Measurements from ENCODE around the gene CCDC61. TPM values are rescaled to one million over a fixed set of nuclear protein-coding genes. Genes with fewer than 3 reads are reported as not detected.

CCDC61 gene
- total RNA-seq, 4 donors from 2014 or later = 7.2 to 14.4 (median 10.4) TPM

- intact Hi-C loops (cut with DNase I; ENCODE audit: low total_unique reads) = no loop called here
- TF ChIP-seq POLR2A (IDR thresholded peaks at IDR 0.05) = no peak
- TF ChIP-seq CTCF (IDR thresholded peaks at IDR 0.05) = no peak
- DNase-seq (ENCODE audit: low spot score in 2 of 2) = no peak
- no peak overlapping the region for H3K4me3 ChIP-seq (ENCODE audit: low read depth, poor library complexity, severe bottlenecking)
- 81 to 86% methylated on average over 15 of the region's 15 CpGs for WGBS, 2 donors
Measured at GRCh38 chr19:45962021-45962420, 33.2 kb upstream of the CCDC61 start.

GRCh38 chr19:45967246-45967645 lies 28.0 kb upstream of the CCDC61 start:
- TF ChIP-seq CTCF (IDR thresholded peaks at IDR 0.05) = no peak
- TF ChIP-seq POLR2A (IDR thresholded peaks at IDR 0.05) = no peak
- 62 to 69% methylated on average over 7 of the region's 7 CpGs for WGBS, 2 donors
- intact Hi-C loops (cut with DNase I; ENCODE audit: low total_unique reads) = no loop called here

GRCh38 chr19:45968626-45969025 lies 26.6 kb upstream of the CCDC61 start:
- DNase-seq (ENCODE audit: low spot score in 2 of 2) = no peak
- TF ChIP-seq CTCF (IDR thresholded peaks at IDR 0.05) (no peak), POLR2A (IDR thresholded peaks at IDR 0.05) (no peak)
- WGBS, 2 donors = 49 to 67% methylated on average over 9 of the region's 9 CpGs
- intact Hi-C loops (cut with DNase I; ENCODE audit: low total_unique reads) = no loop called here
- H3K4me3 ChIP-seq (ENCODE audit: low read depth, poor library complexity, severe bottlenecking) = no peak overlapping the region

More at GRCh38 chr19:45967246-45967645, 28.0 kb upstream of the CCDC61 start:
- H3K4me3 ChIP-seq (ENCODE audit: low read depth, poor library complexity, severe bottlenecking) = no peak overlapping the region
- DNase-seq (ENCODE audit: low spot score in 2 of 2) = no peak

GRCh38 chr19:45969676-45970075 lies 25.6 kb upstream of the CCDC61 start:
- H3K4me3 ChIP-seq (ENCODE audit: low read depth, poor library complexity, severe bottlenecking) = no peak overlapping the region
- no peak for DNase-seq (ENCODE audit: low spot score in 2 of 2)
- WGBS, 2 donors = 66 to 69% methylated on average over 5 of the region's 5 CpGs
- intact Hi-C loops (cut with DNase I; ENCODE audit: low total_unique reads) = no loop called here
- TF ChIP-seq POLR2A (IDR thresholded peaks at IDR 0.05) (no peak), CTCF (IDR thresholded peaks at IDR 0.05) (no peak)

GRCh38 chr19:45971260-45971902 lies 23.9 kb upstream of the CCDC61 start:
- no peak overlapping the region for H3K4me3 ChIP-seq (ENCODE audit: low read depth, poor library complexity, severe bottlenecking)
- intact Hi-C loops (cut with DNase I; ENCODE audit: low total_unique reads) = no loop called here
- WGBS, 2 donors = 7 to 13% methylated on average over 11 of the region's 11 CpGs
- TF ChIP-seq POLR2A (IDR thresholded peaks at IDR 0.05) = no peak
- TF ChIP-seq CTCF (IDR thresholded peaks at IDR 0.05) = no peak
- DNase-seq (ENCODE audit: low spot score in 2 of 2) = peak in 1 of 2 donors; percentile 86
